Activated T-cell treated with anti-CD3 and anti-CD28 coated beads, Interleukin-2, amount 50 U/mL, for 72 hours (primary cell): ENCODE data around the gene MRC2. TPM values are rescaled to one million over a fixed set of nuclear protein-coding genes. Genes with fewer than 3 reads are reported as not detected.

ENCODE experiments used
- ATAC-seq, 2 donors: fragments of 150-1000 bp; cut with Tn5 transposase; replicated peaks in 1 of 2; 2 replicates each; pipeline ENCODE4 v1.10.0; 2021; ENCODE audit warnings: moderate library complexity in 2 of 2, mild to moderate bottlenecking in 1 of 2
- DNase-seq, 2 donors: peaks; one replicate each; pipeline ENCODE4 v3.0.0; 2021 to 2022; ENCODE audit warnings: mixed read lengths in 1 of 2
- H3K27ac Mint-ChIP-seq: one replicate; pipeline ENCODE4 v1.8.0; 2022; ENCODE audit warnings: mild to moderate bottlenecking, moderate library complexity, mixed read lengths
- H3K27me3 Mint-ChIP-seq: one replicate; pipeline ENCODE4 v1.8.0; 2022; ENCODE audit warnings: low read depth, mixed read lengths
- H3K36me3 Mint-ChIP-seq, 2 donors: one replicate each; pipeline ENCODE4 v1.8.0; 2022; ENCODE audit warnings: mixed read lengths in 2 of 2, mild to moderate bottlenecking in 1 of 2; ENCODE audit not compliant: insufficient read depth in 2 of 2
- H3K4me1 Mint-ChIP-seq: one replicate; pipeline ENCODE4 v1.8.0; 2022; ENCODE audit warnings: low read depth, mixed read lengths
- H3K4me3 Mint-ChIP-seq, 2 donors: one replicate each; pipeline ENCODE4 v1.8.0; 2022; ENCODE audit warnings: mild to moderate bottlenecking in 2 of 2, mixed read lengths in 2 of 2, moderate library complexity in 2 of 2
- H3K9me3 Mint-ChIP-seq, 2 donors: one replicate each; pipeline ENCODE4 v1.8.0; 2022; ENCODE audit warnings: mixed read lengths in 2 of 2
- total RNA-seq, 2 donors: library from RNA; stranded (reverse); gene quantifications; one replicate each; pipeline ENCODE4 v1.2.3, GENCODE V29; 2022

MRC2 gene
- total RNA-seq, 2 donors from 2014 or later = 6.1 to 14.2 TPM

DNA sequence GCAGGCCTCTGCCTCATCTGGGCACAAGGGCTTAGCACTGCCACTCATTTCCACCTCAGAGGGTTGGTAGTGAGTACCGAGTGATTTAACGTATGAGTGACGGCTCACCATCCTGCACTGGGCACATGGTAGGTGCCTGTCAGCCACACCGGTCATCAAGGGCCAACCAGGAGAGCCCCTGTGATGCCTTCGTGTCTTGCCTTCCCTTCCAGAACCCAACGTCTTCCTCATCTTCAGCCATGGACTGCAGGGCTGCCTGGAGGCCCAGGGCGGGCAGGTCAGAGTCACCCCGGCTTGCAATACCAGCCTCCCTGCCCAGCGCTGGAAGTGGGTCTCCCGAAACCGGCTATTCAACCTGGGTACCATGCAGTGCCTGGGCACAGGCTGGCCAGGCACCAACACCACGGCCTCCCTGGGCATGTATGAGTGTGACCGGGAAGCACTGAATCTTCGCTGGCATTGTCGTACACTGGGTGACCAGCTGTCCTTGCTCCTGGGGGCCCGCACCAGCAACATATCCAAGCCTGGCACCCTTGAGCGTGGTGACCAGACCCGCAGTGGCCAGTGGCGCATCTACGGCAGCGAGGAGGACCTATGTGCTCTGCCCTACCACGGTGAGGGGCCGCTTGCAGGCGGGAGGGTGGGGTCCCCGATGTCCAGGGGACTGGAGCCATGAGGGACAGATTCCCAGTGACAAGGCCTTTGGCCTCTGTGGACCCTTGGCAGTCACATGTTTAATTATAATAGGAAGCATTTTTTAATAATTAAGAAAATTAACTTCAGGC lies 37.1 kb downstream of the MRC2 start:
- H3K36me3 Mint-ChIP-seq = peaks cover 9 to 11% of the 10 kb centered on the region in 2 donors
- peaks cover 17% of the 10 kb centered on the region for H3K27me3 Mint-ChIP-seq
- ATAC-seq = no peak
- no peak overlapping the region for H3K27ac Mint-ChIP-seq
- no peak overlapping the region for H3K4me3 Mint-ChIP-seq
- peaks cover 5 to 8% of the 10 kb centered on the region in 2 donors for H3K9me3 Mint-ChIP-seq
- H3K4me1 Mint-ChIP-seq = no peaks in the 10 kb centered on the region
- no peak for DNase-seq

- peaks cover 11% of the 10 kb centered on the region for H3K27me3 Mint-ChIP-seq
- peaks cover 5% of the 10 kb centered on the region in 2 donors for H3K9me3 Mint-ChIP-seq
- no peaks in the 10 kb centered on the region for H3K4me1 Mint-ChIP-seq
- peaks cover 7% of the 10 kb centered on the region in 2 donors for H3K36me3 Mint-ChIP-seq
- no peak overlapping the region for H3K4me3 Mint-ChIP-seq
- ATAC-seq (no peak), DNase-seq (no peak)
- H3K27ac Mint-ChIP-seq = no peak overlapping the region
Measured at GRCh38 chr17:62665599-62665998, 38.1 kb downstream of the MRC2 start.

DNA sequence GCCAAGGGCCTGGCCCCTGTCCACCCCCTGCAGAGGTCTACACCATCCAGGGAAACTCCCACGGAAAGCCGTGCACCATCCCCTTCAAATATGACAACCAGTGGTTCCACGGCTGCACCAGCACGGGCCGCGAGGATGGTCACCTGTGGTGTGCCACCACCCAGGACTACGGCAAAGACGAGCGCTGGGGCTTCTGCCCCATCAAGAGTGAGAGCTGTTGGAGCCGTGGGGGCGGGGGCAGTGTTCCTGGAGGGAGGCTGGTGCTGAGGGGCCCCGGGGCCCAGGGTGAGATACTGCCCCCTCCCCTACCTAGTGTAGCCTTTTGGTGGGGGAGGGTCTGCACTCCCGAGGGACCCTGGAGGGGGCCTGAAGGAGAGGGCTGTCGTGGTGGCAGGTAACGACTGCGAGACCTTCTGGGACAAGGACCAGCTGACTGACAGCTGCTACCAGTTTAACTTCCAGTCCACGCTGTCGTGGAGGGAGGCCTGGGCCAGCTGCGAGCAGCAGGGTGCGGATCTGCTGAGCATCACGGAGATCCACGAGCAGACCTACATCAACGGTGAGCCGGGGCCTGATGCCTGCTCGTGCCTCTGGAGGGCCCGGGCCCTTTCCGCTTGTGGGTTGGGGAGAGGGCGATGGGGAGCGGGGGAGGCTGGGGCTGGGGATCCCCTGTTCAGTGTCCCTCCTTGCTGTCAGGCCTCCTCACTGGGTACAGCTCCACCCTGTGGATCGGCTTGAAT lies 38.8 kb downstream of the MRC2 start:
- peaks cover 1 to 3% of the 10 kb centered on the region in 2 donors for H3K9me3 Mint-ChIP-seq
- peaks cover 5% of the 10 kb centered on the region for H3K27me3 Mint-ChIP-seq
- H3K4me1 Mint-ChIP-seq = no peaks in the 10 kb centered on the region
- DNase-seq (no peak), ATAC-seq (no peak)
- H3K4me3 Mint-ChIP-seq = no peak overlapping the region
- no peak overlapping the region for H3K27ac Mint-ChIP-seq
- H3K36me3 Mint-ChIP-seq = peaks cover 3% of the 10 kb centered on the region in 2 donors

GRCh38 chr17:62666801-62667591 lies 39.5 kb downstream of the MRC2 start:
- no peak overlapping the region for H3K27ac Mint-ChIP-seq
- ATAC-seq = no peak
- H3K36me3 Mint-ChIP-seq = no peaks in the 10 kb centered on the region
- H3K4me3 Mint-ChIP-seq = no peak overlapping the region
- H3K4me1 Mint-ChIP-seq = peaks cover under 1% of the 10 kb centered on the region
- no peak for DNase-seq
- H3K27me3 Mint-ChIP-seq = no peaks in the 10 kb centered on the region
- H3K9me3 Mint-ChIP-seq = no peaks in the 10 kb centered on the region

GRCh38 chr17:62668091-62668804 lies 40.8 kb downstream of the MRC2 start:
- Mint-ChIP-seq H3K9me3 (no peaks in the 10 kb centered on the region), H3K36me3 (no peaks in the 10 kb centered on the region), H3K27me3 (no peaks in the 10 kb centered on the region), H3K27ac (no peak overlapping the region), H3K4me1 (peaks cover 4% of the 10 kb centered on the region), H3K4me3 (no peak overlapping the region)
- DNase-seq (no peak), ATAC-seq (no peak)

GRCh38 chr17:62670202-62670821 lies 42.8 kb downstream of the MRC2 start:
- Mint-ChIP-seq H3K36me3 (no peaks in the 10 kb centered on the region), H3K4me3 (no peak overlapping the region), H3K9me3 (no peaks in the 10 kb centered on the region), H3K27ac (no peak overlapping the region), H3K27me3 (no peaks in the 10 kb centered on the region), H3K4me1 (peaks cover 4% of the 10 kb centered on the region)
- no peak for ATAC-seq
- DNase-seq = no peak

DNA sequence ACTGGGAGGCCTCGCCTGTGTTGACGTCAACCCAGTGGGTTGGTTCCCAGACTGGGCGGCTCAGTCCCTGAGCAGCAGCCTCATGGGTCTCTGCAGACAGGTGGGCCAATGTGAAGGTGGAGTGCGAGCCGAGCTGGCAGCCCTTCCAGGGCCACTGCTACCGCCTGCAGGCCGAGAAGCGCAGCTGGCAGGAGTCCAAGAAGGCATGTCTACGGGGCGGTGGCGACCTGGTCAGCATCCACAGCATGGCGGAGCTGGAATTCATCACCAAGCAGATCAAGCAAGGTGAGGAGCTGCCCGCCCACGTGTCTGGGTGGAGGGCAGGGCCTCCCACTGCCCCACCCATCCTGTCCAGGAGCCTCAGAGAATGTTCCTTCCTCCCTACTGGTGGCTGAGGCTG lies 44.1 kb downstream of the MRC2 start:
- Mint-ChIP-seq H3K4me1 (peaks cover 4% of the 10 kb centered on the region), H3K4me3 (no peak overlapping the region), H3K9me3 (no peaks in the 10 kb centered on the region), H3K36me3 (no peaks in the 10 kb centered on the region), H3K27ac (no peak overlapping the region), H3K27me3 (no peaks in the 10 kb centered on the region)
- no peak for DNase-seq
- ATAC-seq = no peak

DNA sequence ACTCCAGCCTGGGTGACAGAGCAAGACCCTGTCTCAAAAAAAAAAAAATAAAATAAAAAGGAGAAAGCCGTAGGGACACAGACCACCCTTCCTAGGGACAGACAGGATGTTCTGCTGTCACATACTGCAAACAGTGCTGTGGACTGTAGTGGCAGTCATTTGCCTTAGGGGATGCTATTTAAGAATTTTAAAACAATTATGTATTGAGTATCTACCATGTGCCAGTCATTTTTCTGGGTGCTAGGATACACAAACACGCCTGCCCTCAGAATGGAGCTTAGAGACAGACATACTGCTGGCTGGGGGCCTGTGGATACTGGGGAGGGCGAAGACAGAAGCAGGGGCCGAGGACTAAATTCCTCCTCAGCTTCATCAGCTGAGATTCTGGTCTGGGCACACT lies 45.5 kb downstream of the MRC2 start:
- Mint-ChIP-seq H3K36me3 (no peaks in the 10 kb centered on the region), H3K27ac (no peak overlapping the region), H3K4me1 (peaks cover 4% of the 10 kb centered on the region), H3K4me3 (no peak overlapping the region), H3K27me3 (no peaks in the 10 kb centered on the region), H3K9me3 (no peaks in the 10 kb centered on the region)
- DNase-seq (no peak), ATAC-seq (no peak)

DNA sequence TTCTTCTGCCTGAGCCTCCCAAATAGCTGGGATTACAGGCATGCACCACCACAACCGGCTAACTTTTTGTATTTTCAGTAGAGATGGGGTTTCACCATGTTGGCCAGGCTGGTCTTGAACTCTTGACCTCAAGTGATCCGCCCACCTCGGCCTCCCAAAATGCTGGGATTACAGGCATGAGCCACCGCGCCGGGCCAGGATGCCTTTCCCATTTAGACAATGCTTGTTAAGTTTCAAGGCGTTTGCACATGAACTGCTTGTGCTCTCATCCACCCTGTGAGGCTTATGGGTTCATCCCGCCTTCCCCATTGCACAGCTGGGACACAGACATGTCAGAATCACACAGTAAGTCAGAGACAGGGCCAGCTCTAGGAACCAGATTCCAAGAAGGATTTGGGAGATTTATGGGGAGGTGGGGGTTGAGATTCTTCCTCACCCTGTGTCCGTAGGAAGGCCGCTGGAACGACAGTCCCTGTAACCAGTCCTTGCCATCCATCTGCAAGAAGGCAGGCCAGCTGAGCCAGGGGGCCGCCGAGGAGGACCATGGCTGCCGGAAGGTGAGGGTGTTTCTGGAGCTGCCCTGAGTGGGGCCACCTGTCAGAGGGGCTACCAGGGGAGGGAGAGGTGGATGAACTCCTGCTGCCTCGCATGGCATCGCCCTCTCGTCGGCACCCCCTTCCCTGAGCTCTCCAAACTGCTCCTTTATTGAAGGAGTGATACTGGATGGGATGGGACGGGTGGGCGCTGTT lies 46.3 kb downstream of the MRC2 start:
- Mint-ChIP-seq H3K27ac (no peak overlapping the region), H3K4me3 (no peak overlapping the region), H3K36me3 (no peaks in the 10 kb centered on the region), H3K27me3 (no peaks in the 10 kb centered on the region), H3K4me1 (peaks cover 4% of the 10 kb centered on the region), H3K9me3 (no peaks in the 10 kb centered on the region)
- ATAC-seq (no peak), DNase-seq (no peak)

DNA sequence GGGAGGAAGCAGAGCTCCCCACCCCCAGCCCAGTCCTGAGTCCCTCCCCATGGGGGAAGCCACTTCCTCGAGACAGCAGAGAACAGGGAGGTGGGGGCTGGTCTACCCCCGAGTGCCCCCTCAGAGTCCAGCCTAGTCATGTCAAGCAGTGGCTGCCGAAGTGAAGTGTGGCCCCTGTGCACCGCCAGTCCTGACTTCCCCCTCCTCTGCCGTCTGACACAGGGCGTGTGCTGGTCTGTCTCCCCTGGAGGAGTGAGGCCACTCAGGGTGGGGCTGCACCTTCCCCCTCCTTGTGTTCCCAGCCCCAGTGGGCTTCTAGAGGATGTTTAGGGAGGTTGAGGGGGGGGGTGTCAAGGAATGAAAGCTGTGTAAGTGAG lies 46.9 kb downstream of the MRC2 start:
- DNase-seq = no peak
- Mint-ChIP-seq H3K4me3 (no peak overlapping the region), H3K27ac (no peak overlapping the region), H3K27me3 (no peaks in the 10 kb centered on the region), H3K9me3 (no peaks in the 10 kb centered on the region), H3K4me1 (peaks cover 4% of the 10 kb centered on the region), H3K36me3 (no peaks in the 10 kb centered on the region)
- ATAC-seq = no peak

GRCh38 chr17:62674841-62675240 lies 47.4 kb downstream of the MRC2 start:
- DNase-seq (no peak), ATAC-seq (no peak)
- H3K27ac Mint-ChIP-seq = no peak overlapping the region
- H3K4me3 Mint-ChIP-seq = no peak overlapping the region
- H3K9me3 Mint-ChIP-seq = no peaks in the 10 kb centered on the region
- no peaks in the 10 kb centered on the region for H3K36me3 Mint-ChIP-seq
- H3K4me1 Mint-ChIP-seq = peaks cover 4% of the 10 kb centered on the region
- H3K27me3 Mint-ChIP-seq = no peaks in the 10 kb centered on the region

DNA sequence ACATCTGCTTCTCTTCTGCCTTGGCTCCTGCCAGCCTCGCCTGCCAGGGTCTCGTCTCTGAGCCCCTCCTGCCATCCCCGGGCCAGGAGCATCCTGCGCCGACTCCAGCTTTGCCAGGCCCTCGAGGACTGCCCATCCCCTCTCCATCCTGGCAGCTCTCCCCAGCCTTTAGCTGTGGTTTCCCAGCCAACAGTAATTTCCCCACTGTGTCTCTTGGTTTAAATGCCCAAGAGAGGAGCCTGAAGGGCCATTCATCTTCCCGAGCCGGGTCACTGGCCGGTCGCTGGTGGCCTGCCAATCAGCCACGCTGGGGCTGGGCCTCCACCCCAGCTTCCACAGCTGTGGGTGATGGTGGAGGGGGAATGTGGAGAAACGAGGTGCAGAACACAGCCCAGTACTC lies 47.8 kb downstream of the MRC2 start:
- DNase-seq (no peak), ATAC-seq (no peak)
- Mint-ChIP-seq H3K27me3 (no peaks in the 10 kb centered on the region), H3K9me3 (no peaks in the 10 kb centered on the region), H3K4me1 (peaks cover 4% of the 10 kb centered on the region), H3K27ac (no peak overlapping the region), H3K4me3 (no peak overlapping the region), H3K36me3 (no peaks in the 10 kb centered on the region)
